ENCODE data around the gene CDH4.
"Not testable (repeated sequence)": the region's sequence is repeated elsewhere in the genome, so short reads cannot be mapped to it uniquely, and the experiment has no call there.

Gene CDH4

GRCh38 chr20:61932199-61932592, 680.1 kb downstream of the CDH4 start:
- no peak for DNase-seq

- no peak for DNase-seq
These were observed 680.8 kb downstream of the CDH4 start for GRCh38 chr20:61932711-61933480.

- DNase-seq, result no peak
These were observed 681.5 kb downstream of the CDH4 start for GRCh38 chr20:61933481-61933950.

- DNase-seq, result no peak
These were observed 682.1 kb downstream of the CDH4 start for GRCh38 chr20:61933951-61934715.

DNA sequence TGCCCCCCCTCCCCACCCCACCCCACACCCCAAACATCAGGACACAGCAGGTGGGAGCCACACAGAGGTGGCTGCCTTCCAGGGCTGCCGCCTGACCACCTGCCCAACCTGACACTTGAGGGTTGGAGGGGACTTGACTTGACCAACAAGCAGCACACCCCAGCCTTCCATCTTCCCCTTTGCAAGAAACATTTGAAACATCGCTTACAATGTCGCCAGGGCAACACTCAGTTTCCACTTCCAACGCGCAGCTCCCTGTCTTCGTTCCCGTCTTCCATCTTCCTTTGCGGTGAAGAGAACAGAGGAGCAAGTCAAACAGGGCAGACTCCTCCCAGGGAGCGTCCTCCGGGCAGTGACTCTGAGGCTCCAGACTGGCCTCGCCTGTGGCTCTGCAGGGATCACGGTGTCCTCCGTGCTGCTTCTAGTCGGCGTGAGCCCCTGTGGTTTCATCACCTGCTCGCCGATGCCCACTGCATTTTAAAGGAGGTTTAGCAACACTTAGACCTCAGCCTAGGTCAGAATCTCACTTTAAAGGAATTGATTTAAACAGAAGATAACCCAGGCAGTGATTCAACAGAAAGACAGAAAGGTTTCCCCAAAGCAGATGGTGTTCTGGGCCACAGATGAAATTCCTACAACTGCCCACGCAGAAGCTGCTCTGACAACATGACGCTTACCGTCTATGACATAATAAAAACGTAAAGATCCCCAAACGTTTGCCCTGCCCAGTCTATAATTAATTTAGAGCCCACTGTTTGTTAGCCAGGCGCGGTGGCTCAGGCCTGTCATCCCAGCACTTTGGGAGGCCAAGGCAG, 682.9 kb downstream of the CDH4 start:
- no peak for DNase-seq

DNA sequence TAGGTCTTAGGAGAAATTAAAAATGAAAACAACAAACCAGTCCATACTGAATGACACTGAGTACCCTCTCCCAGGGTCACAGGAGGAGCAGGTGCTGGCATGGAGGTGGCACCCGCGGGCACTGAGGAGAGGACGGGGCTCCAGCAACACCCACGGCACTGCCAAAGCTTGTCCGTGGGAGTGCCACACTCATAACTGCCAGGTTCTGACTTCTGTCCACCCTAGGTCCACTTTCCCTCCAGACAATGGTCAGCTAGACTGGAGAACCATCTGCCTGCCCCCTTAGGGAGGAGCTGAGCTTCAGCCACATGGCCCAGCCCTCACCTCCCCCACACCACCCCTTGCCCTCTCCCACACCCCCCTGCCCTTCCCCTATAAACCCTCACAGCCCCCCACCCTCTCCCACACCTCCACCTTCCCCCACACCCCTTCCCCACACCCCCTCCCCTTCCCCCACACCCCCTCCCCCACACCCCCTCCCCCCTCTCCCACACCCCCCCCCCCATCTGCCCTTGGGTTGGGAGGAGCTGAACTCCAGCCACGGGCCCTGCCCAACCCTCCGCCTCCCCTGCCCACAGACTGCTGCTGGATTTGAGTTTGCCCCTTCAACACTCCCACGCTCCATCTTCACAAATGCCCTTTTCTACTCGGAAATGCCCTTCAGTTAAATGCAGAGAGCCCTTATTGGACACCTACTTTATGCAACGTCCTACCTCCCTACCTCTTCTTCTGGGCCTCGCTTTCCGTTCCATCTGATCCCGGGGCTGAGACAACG, 684.1 kb downstream of the CDH4 start:
- no peak for DNase-seq

- no peak for DNase-seq
These were observed 684.7 kb downstream of the CDH4 start for GRCh38 chr20:61936701-61937131.

DNA sequence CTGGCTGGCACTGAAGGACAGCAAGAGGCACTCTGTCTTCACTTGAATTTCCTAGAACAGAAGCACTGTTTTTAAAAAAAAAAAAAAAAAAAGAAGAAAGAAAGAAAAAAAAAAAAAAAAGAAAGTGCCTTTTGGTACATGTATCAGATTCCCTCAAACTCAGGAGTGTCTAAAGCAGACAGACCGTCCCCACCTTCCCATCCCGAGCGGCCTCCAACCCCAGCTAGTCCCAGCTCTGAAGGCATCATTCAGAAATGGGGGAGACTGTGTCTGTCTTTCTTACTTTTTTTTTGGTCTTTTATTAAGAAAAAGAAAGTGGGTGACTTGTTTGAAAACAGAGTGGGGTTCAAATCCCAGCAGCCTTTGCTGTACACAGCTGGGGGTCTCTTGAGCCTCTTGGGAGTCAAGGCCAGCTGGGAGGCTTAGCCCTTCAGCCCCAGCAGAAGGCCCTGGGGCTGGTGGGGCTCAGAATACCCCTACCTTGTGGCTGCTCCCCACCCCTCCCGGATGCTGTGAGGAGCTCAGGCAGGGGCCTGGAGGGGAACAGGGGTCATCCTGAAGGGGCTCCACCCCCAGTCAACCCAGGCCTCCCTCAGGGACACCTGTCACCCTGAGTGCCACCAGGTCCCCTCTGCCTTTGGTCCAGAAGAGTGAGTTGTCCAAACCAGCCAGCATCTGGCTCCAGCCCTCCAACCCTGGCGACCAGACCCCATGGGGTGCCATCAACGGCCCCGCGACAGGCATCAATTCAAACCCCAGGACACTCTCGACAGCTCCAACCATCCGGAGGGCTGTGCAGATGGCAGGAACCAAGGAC, 685.3 kb downstream of the CDH4 start:
- no peak for DNase-seq

- DNase-seq, result no peak
These were observed 686.1 kb downstream of the CDH4 start for GRCh38 chr20:61937963-61938838.

DNA sequence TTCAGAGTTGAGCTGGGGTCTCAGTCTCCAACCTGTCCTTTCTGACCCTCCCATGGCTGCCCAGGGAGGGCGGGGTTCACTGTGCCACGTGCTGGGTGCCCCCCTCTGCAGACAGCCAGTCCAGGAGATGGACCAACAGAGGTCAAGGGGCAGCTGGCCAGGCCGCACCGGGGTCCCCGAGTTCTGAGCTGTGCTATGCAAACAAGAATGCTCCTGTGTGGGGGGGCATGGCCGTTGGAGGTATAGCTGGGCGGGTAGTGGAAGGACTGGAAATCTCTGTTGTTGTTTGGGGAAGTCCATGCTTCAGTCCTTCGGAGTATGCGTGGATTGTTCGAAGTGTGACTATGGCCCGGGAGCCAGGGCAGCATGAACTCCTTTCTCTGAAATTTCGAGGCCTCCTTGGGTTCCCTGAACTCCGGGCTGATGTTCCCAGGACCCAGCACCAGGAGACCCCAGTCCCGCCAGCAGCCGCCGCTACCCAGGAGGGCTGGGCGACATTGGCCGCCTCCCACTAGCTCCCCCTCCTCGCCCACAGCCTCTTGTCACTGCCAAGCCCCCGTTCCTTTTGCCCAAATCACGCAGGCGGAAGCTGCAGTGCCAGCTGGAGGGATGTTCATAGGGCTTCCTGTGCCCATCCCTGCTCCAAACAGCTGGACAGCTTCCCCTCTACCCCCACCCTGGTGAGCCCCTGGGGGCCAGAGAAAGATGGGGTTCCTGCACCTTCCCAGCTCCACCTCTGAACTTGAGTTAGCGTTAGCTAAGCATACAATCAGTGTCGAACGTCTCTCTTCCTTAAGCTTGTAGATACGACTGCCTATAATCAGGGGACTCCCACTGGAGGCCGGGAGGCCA, 687.0 kb downstream of the CDH4 start:
- no peak for DNase-seq

GRCh38 chr20:61939691-61940360, 687.8 kb downstream of the CDH4 start:
- DNase-seq, result no peak

DNA sequence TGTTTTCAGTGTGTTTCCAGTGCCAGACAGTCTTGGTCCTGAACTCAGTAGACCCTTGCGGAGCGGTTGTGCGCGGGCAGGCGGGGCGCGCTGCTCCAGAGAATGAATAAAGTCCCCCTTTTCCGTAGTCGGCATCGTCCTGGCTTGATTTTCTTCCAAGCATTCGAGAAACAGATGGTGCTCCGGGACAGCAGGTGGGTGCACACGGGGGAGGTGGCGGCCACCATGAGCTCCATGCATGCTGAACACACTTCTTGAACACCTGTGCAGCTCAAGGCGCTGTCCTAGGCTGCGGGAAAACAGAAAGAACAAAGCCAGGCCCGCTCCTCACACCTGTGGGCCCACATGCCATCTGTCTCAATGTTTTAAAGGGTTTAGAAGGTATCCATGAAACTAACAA, 688.4 kb downstream of the CDH4 start:
- no peak for DNase-seq

GRCh38 chr20:61940976-61941720, 689.1 kb downstream of the CDH4 start:
- no peak for DNase-seq

- DNase-seq, result no peak
These were observed 689.8 kb downstream of the CDH4 start for GRCh38 chr20:61941721-61942405.

DNA sequence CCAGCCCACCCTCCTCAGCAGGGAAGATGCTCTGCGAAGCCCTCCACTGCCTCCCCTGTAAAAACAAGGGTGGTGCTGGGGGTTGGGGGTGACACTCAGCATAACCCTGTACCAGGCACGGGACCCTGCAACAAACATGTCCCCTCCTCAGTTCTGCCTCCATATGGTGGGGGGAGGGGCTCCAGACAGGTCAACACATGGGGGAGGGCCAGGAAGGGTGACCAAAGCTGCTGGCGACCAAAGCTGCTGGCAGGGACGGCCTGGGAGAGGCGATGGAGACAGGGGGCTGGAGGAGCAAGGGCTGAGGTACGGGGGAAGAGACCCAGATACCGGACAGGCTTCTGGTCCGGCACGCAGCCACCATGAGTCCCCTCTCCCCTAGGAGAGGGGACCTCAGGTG, 690.5 kb downstream of the CDH4 start:
- DNase-seq, result no peak

DNA sequence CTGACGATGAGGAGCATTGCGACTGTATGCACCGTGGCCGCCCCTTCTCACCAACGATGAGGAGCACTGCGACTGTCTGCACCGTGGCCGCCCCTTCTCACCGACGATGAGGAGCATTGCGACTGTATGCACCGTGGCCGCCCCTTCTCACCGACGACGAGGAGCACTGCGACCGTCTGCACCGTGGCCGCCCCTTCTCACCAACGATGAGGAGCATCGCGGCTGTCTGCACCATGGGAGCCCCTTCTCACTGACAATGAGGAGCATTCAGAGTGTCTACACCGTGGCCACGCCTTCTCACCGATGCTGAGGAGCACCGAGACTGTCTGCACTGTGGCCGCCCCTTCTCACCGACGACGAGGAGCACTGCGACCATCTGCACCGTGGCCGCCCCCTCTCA, 692.9 kb downstream of the CDH4 start:
- DNase-seq, result not testable (repeated sequence)

DNA sequence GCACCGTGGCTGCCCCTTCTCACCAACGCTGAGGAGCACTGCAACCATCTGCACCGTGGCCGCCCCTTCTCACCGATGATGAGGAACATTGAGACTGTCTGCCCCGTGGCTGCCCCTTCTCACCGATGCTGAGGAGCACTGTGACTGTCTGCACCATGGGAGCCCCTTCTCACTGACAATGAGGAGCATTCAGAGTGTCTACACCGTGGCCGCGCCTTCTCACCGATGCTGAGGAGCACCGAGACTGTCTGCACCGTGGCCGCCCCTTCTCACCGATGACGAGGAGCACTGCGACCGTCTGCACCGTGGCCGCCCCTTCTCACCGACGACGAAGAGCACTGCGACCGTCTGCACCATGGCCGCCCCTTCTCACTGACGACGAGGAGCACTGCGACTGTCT, 693.4 kb downstream of the CDH4 start:
- not testable (repeated sequence) for DNase-seq

DNA sequence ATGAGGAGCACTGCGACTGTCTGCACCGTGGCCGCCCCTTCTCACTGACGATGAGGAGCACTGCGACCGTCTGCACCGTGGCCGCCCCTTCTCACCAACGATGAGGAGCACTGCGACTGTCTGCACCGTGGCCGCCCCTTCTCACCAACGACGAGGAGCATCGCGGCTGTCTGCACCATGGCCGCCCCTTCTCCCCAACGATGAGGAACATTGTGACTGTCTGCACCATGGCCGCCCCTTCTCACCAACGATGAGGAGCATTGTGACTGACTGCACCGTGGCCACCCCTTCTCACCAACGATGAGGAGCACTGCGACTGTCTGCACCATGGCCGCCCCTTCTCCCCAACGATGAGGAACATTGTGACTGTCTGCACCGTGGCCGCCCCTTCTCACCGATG, 696.0 kb downstream of the CDH4 start:
- not testable (repeated sequence) for DNase-seq

Data from NCI-H774 (cell line).